ENCODE data around the gene XPO4.

XPO4 gene

GRCh38 chr13:20775961-20776360 is 126.6 kb downstream of the XPO4 start:
- no peak overlapping the region for H3K4me3 ChIP-seq (ENCODE audit: low read length)
- no peaks in the 10 kb centered on the region for H3K9me2 ChIP-seq (replicated peaks; ENCODE audit: control insufficient read depth, low read length)
- peaks cover 2% of the 10 kb centered on the region; the same call in 1 of the 2 replicates for H3K9me3 ChIP-seq (ENCODE audit: control insufficient read depth, insufficient read depth, low read length)
- H3K27ac ChIP-seq (ENCODE audit: low read depth, low read length) = no peak overlapping the region
- H4K20me1 ChIP-seq (ENCODE audit: control insufficient read depth, insufficient read depth, low read depth, low read length) = no peaks in the 10 kb centered on the region
- H3K4me1 ChIP-seq (ENCODE audit: control insufficient read depth, low read length) = peaks cover 23% of the 10 kb centered on the region
- peaks cover 32% of the 10 kb centered on the region for H3K36me3 ChIP-seq (ENCODE audit: control insufficient read depth, low read length)
- no peak overlapping the region for H3K4me2 ChIP-seq (ENCODE audit: low read length)
- H3K79me2 ChIP-seq (ENCODE audit: control insufficient read depth, low read length) = peaks cover 22% of the 10 kb centered on the region
- no peak for TF ChIP-seq CTCF (IDR thresholded peaks at IDR 0.05; ENCODE audit: low read depth, low read length, poor library complexity, severe bottlenecking)
- TF ChIP-seq EZH2phosphoT487 (IDR thresholded peaks at IDR 0.05; ENCODE audit: borderline replicate concordance, low read length) = no peak
- H3F3A ChIP-seq (ENCODE audit: control insufficient read depth, insufficient read depth) = peaks cover 23% of the 10 kb centered on the region
- no peaks in the 10 kb centered on the region for H3K27me3 ChIP-seq (ENCODE audit: control insufficient read depth, low read length)

- Histone ChIP-seq H3K27me3 (ENCODE audit: control insufficient read depth, low read length) (no peaks in the 10 kb centered on the region), H3K9me2 (replicated peaks; ENCODE audit: control insufficient read depth, low read length) (no peaks in the 10 kb centered on the region), H3F3A (ENCODE audit: control insufficient read depth, insufficient read depth) (peaks cover 22% of the 10 kb centered on the region), H3K4me3 (ENCODE audit: low read length) (no peak overlapping the region), H3K27ac (ENCODE audit: low read depth, low read length) (no peak overlapping the region), H3K79me2 (ENCODE audit: control insufficient read depth, low read length) (peaks cover 34% of the 10 kb centered on the region), H3K4me2 (ENCODE audit: low read length) (peak overlapping the region; percentile 88), H4K20me1 (ENCODE audit: control insufficient read depth, insufficient read depth, low read depth, low read length) (no peaks in the 10 kb centered on the region), H3K36me3 (ENCODE audit: control insufficient read depth, low read length) (peaks cover 38% of the 10 kb centered on the region), H3K9me3 (ENCODE audit: control insufficient read depth, insufficient read depth, low read length) (peaks cover 8% of the 10 kb centered on the region; the same call in 1 of the 2 replicates), H3K4me1 (ENCODE audit: control insufficient read depth, low read length) (peaks cover 26% of the 10 kb centered on the region)
- TF ChIP-seq CTCF (IDR thresholded peaks at IDR 0.05; ENCODE audit: low read depth, low read length, poor library complexity, severe bottlenecking) (no peak), EZH2phosphoT487 (IDR thresholded peaks at IDR 0.05; ENCODE audit: borderline replicate concordance, low read length) (no peak)
Observed at GRCh38 chr13:20774746-20775145, 127.8 kb downstream of the XPO4 start.

GRCh38 chr13:20773194-20774080 is 129.1 kb downstream of the XPO4 start, which contains the start of gene EEF1AKMT1:
Gene EEF1AKMT1 (minus strand): TSS chr13:20773961. CDS start chr13:20757598, 16,363 bp downstream.
- Histone ChIP-seq H3K9me3 (ENCODE audit: control insufficient read depth, insufficient read depth, low read length) (peaks cover 8% of the 10 kb centered on the region; the same call in 1 of the 2 replicates), H3K4me2 (ENCODE audit: low read length) (peak within 1 kb of the TSS; percentile 88), H3K4me3 (ENCODE audit: low read length) (peak within 1 kb of the TSS; percentile 87), H3K27ac (ENCODE audit: low read depth, low read length) (peak within 1 kb of the TSS; percentile 88), H3K9me2 (replicated peaks; ENCODE audit: control insufficient read depth, low read length) (no peaks in the 10 kb centered on the region), H3K36me3 (ENCODE audit: control insufficient read depth, low read length) (peaks cover 45% of the 10 kb centered on the region), H4K20me1 (ENCODE audit: control insufficient read depth, insufficient read depth, low read depth, low read length) (no peaks in the 10 kb centered on the region), H3K79me2 (ENCODE audit: control insufficient read depth, low read length) (peaks cover 39% of the 10 kb centered on the region), H3K4me1 (ENCODE audit: control insufficient read depth, low read length) (peaks cover 26% of the 10 kb centered on the region), H3F3A (ENCODE audit: control insufficient read depth, insufficient read depth) (peaks cover 22% of the 10 kb centered on the region), H3K27me3 (ENCODE audit: control insufficient read depth, low read length) (no peaks in the 10 kb centered on the region)
- TF ChIP-seq EZH2phosphoT487 (IDR thresholded peaks at IDR 0.05; ENCODE audit: borderline replicate concordance, low read length) (no peak), CTCF (IDR thresholded peaks at IDR 0.05; ENCODE audit: low read depth, low read length, poor library complexity, severe bottlenecking) (no peak)

Measured in DOHH2 (cell line).